HepG2 (cell line): ENCODE data around the gene CLIC3. TPM values are rescaled to one million over a fixed set of nuclear protein-coding genes. Genes with fewer than 3 reads are reported as not detected.

Experiments used
- ATAC-seq: fragments of 200-7000 bp; cut with Tn5 transposase; 3 replicates; pipeline ENCODE4 v1.9.1; 2020; ENCODE audit warnings: mild to moderate bottlenecking, moderate library complexity
- BruUV-seq: library from RNA; stranded (reverse); fragments of 400-500 nt; replicated peaks from 2 replicates; lab custom pipeline; 2021; lab: Mats Ljungman, UMichigan
- CTCF ChIA-PET: fragments of 300-600 bp; formaldehyde crosslinking; extraction: SDS; loops from one replicate; lab custom pipeline; 2021; ENCODE audit warnings: low total read pairs, inconsistent platforms, low intra/inter-chr PET ratio; lab: Yijun Ruan, JAX
- POLR2A ChIA-PET: fragments of 350-600 bp; sonication (Branson Sonifier 250); formaldehyde crosslinking; loops from one replicate; lab custom pipeline; 2020; ENCODE audit warnings: antibody characterized with exemption, inconsistent platforms; lab: Yijun Ruan, JAX
- DNase-seq: peaks from one replicate; pipeline ENCODE4 v3.0.0-alpha.2; 2015; ENCODE audit warnings: low spot score
- FAIRE-seq: peaks from 3 replicates; lab custom pipeline; 2011; peaks lifted over from hg19 to GRCh38; lab: Jason Lieb, UNC
- H2AFZ ChIP-seq: one replicate; pipeline ENCODE4 v1.6.1; 2011; ENCODE audit warnings: low read length, inconsistent platforms
- H3K27ac ChIP-seq: fragments of 300-600 bp; 3 replicates; pipeline ENCODE4 v1.8.0; 2011; ENCODE audit warnings: mixed run types, mild to moderate bottlenecking, mixed read lengths, low read length, inconsistent platforms; ENCODE audit not compliant: insufficient read depth; ENCODE audit errors: extremely low read length
- H3K27me3 ChIP-seq, 2 experiments: fragments of 200-600 bp in 1 of 2; 2 replicates in 1 of 2; 3 replicates in 1 of 2; pipeline versions ENCODE4 v1.6.0 to v1.8.0; 2011; ENCODE audit warnings: low read length in 2 of 2, mild to moderate bottlenecking in 2 of 2, moderate library complexity in 2 of 2, inconsistent platforms in 1 of 2; ENCODE audit not compliant: insufficient read depth in 2 of 2, control insufficient read depth in 1 of 2
- H3K36me3 ChIP-seq, 2 experiments: fragments of 200-600 bp in 1 of 2; replicated peaks in 1 of 2; 2 replicates in 1 of 2; 3 replicates in 1 of 2; pipeline versions ENCODE4 v1.5.1 to v1.8.0; 2011; ENCODE audit warnings: low read length in 2 of 2, inconsistent platforms in 1 of 2; ENCODE audit not compliant: insufficient read depth in 2 of 2, control insufficient read depth in 1 of 2
- H3K4me1 ChIP-seq: 2 replicates; pipeline ENCODE4 v1.5.1; 2012; ENCODE audit warnings: low read length, inconsistent platforms; ENCODE audit not compliant: insufficient read depth
- H3K4me2 ChIP-seq: 2 replicates; pipeline ENCODE4 v1.6.0; 2011; ENCODE audit warnings: low read depth, low read length, inconsistent platforms
- H3K4me3 ChIP-seq, 3 experiments: fragments of 200-600 bp in 1 of 3; sonication (generic), shearing (Covaris generic) in 1 of 3; replicated peaks in 1 of 3; 2 replicates each; pipeline ENCODE4 v1.5.1; 2011 to 2016; ENCODE audit warnings: low read length in 3 of 3, inconsistent platforms in 2 of 3, low read depth in 2 of 3, mild to moderate bottlenecking in 2 of 3, control low read depth in 1 of 3, mixed read lengths in 1 of 3; ENCODE audit not compliant: insufficient read depth in 1 of 3
- H3K79me2 ChIP-seq: one replicate; pipeline ENCODE4 v1.6.1; 2011; ENCODE audit warnings: low read length, inconsistent platforms; ENCODE audit not compliant: insufficient read depth
- H3K9ac ChIP-seq: 2 replicates; pipeline ENCODE4 v1.6.0; 2011; ENCODE audit warnings: mild to moderate bottlenecking, low read depth, low read length, inconsistent platforms; ENCODE audit not compliant: insufficient read depth
- H3K9me3 ChIP-seq: 2 replicates; pipeline ENCODE4 v1.5.1; 2012; ENCODE audit warnings: mild to moderate bottlenecking, low read length
- H4K20me1 ChIP-seq: 2 replicates; pipeline ENCODE4 v1.6.0; 2011; ENCODE audit warnings: inconsistent platforms, mild to moderate bottlenecking, low read length, moderate library complexity; ENCODE audit not compliant: insufficient read depth
- FOSL2 ChIP-seq: sonication (generic); formaldehyde crosslinking; IDR thresholded peaks from 2 replicates; pipeline ENCODE4 v1.4.0; 2020; ENCODE audit warnings: missing genetic modification reagents
- FOXA1 ChIP-seq, 2 experiments: fragments of 450-650 bp in 1 of 2; sonication (generic) in 1 of 2; formaldehyde crosslinking in 1 of 2; IDR thresholded peaks; 2 replicates each; pipeline versions ENCODE4 v1.4.0 to v1.6.1; 2016 to 2020; ENCODE audit warnings: missing genetic modification reagents in 1 of 2
- LCORL ChIP-seq, 2 experiments: fragments of 450-650 bp in 1 of 2; sonication (generic) in 1 of 2; formaldehyde crosslinking in 1 of 2; IDR thresholded peaks; 2 replicates each; pipeline versions ENCODE4 v1.5.0 to v1.6.1; 2017 to 2020; ENCODE audit warnings: antibody characterized with exemption in 1 of 2, missing genetic modification reagents in 1 of 2
- NBN ChIP-seq: fragments of 450-650 bp; conservative IDR thresholded peaks from 2 replicates; pipeline ENCODE4 v1.6.1; 2017
- NFRKB ChIP-seq: fragments of 450-650 bp; IDR thresholded peaks from 2 replicates; pipeline ENCODE4 v1.6.1; 2017
- PLRG1 ChIP-seq: fragments of 450-650 bp; conservative IDR thresholded peaks from 2 replicates; pipeline ENCODE4 v1.6.1; 2016
- RAD51 ChIP-seq: fragments of 450-650 bp; IDR thresholded peaks from 2 replicates; pipeline ENCODE4 v1.6.1; 2016; ENCODE audit warnings: borderline replicate concordance
- YEATS4 ChIP-seq: sonication (generic); formaldehyde crosslinking; IDR thresholded peaks from 2 replicates; pipeline ENCODE4 v1.4.0; 2020; ENCODE audit warnings: missing genetic modification reagents, borderline replicate concordance
- ZNF331 ChIP-seq: sonication (generic); formaldehyde crosslinking; IDR thresholded peaks from 2 replicates; pipeline ENCODE4 v1.4.0; 2020; ENCODE audit warnings: missing genetic modification reagents
- ZNF510 ChIP-seq: sonication (generic); formaldehyde crosslinking; IDR thresholded peaks from 2 replicates; pipeline ENCODE4 v1.4.0; 2020; ENCODE audit warnings: low read depth, mild to moderate bottlenecking, missing genetic modification reagents
- WGBS: methylation state at CpG from one replicate; pipeline ENCODE4 v1.1.6; 2017; ENCODE audit warnings: low lambda C conversion rate; 5-methylcytosine and 5-hydroxymethylcytosine counted together
- in situ Hi-C: cut with HindIII; loops from 2 replicates; pipeline ENCODE4 v1.10.0; 2017; ENCODE audit warnings: low pct_unique_long_range_greater_than_20kb; ENCODE audit not compliant: extremely low pct_ligation_motif_present
- intact Hi-C: fragments of 100-400 bp; cut with micrococcal nuclease; formaldehyde crosslinking; loops from one replicate; pipeline ENCODE4 v1.10.0; 2022; ENCODE audit not compliant: unreplicated experiment
- polyA plus RNA-seq, 8 experiments: library from polyadenylated mRNA; depleted of rRNA in 3 of 8; stranded (reverse) in 7 of 8; unstranded in 1 of 8; fragments of >200 nt; fragmentation: Illumina TruSeq in 4 of 8; extraction: Trizol in 4 of 8; gene quantifications; 2 replicates each; pipeline versions ENCODE4 v1.2.1 to v1.2.3, GENCODE V29; 2011 to 2016; ENCODE audit warnings: low read depth in 4 of 8, missing spikeins in 1 of 8, mixed read lengths in 1 of 8; ENCODE audit not compliant: insufficient read depth in 1 of 8
- total RNA-seq, 5 experiments: library from RNA; depleted of rRNA; stranded (reverse); fragments of >200 nt; fragmentation: Illumina TruSeq; extraction: Trizol; gene quantifications; 2 replicates each; pipeline ENCODE4 v1.2.3, GENCODE V29; 2016; ENCODE audit warnings: low read depth in 1 of 5
- TF ChIP-seq, protein P1 (sequence below): sonication (generic); formaldehyde crosslinking; IDR thresholded peaks from 2 replicates; pipeline ENCODE4 v1.8.0; 2023; ENCODE audit warnings: mild to moderate bottlenecking, missing genetic modification reagents
- TF ChIP-seq, protein P2 (sequence below): fragments of 450-650 bp; IDR thresholded peaks from 2 replicates; pipeline ENCODE4 v1.6.1; 2016
- TF ChIP-seq, protein P3 (sequence below): sonication (generic); formaldehyde crosslinking; IDR thresholded peaks from 2 replicates; pipeline ENCODE4 v1.5.1; 2020; ENCODE audit warnings: missing genetic modification reagents, mild to moderate bottlenecking, borderline replicate concordance
- TF ChIP-seq, protein P4 (sequence below): sonication (generic); formaldehyde crosslinking; IDR thresholded peaks from 2 replicates; pipeline ENCODE4 v1.4.0; 2020; ENCODE audit warnings: mild to moderate bottlenecking, missing genetic modification reagents, borderline replicate concordance

Gene CLIC3
- total and polyA plus RNA-seq, 2 of the 13 experiments (the other 11 are each of a cell fraction or from before 2014, with no cell fraction given), result 0.51 to 1.5 TPM

DNA sequence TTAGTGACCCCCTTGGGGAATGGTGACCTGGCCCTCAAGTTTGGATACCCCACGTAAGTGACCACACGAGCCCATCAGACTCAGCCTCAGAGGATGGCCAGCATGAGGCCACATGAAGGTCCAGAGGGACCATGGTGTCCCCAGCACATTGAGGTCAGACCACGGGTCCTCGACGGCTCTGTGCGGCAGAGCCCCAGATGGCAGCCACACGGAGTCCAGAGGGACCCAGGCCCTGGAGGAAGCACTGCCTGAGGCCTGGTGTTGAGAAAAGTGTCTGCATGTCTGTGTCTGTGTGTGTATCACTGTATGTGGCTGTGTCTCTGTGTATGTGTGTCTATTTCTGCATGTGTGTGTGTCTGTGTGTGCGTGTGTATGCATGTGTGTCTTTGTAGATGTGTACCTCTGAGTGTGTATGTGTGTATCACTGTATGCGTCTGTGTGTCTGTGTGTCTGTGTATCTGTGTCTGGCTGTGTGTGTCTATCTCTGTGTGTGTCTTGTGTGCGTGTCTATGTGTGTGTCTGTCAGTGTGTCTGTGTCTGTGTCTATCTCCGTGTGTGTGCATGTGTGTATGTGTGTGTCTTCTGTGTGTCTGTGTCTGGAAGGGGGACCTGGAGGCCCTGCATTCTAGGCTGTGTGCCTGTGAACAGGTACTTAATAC lies 12.6 kb downstream of the CLIC3 start:
- H3K36me3 ChIP-seq, result no peaks in the 10 kb centered on the region
- H3K4me1 ChIP-seq, result peaks cover 43% of the 10 kb centered on the region
- in situ Hi-C loops (no loop called here), intact Hi-C loops (no loop called here)
- ATAC-seq (no peak), DNase-seq (no peak), FAIRE-seq (no peak)
- 49% methylated on average over 4 of the region's 11 CpGs for WGBS
- no peaks in the 10 kb centered on the region for H3K79me2 ChIP-seq
- no peak overlapping the region for H3K27ac ChIP-seq
- TF ChIP-seq ZNF331 (CRISPR knock-in tag) (no peak), NBN (peak; percentile 88; the same call in 1 of the 2 replicates), FOSL2 (CRISPR knock-in tag) (no peak), FOXA1 (IDR thresholded peaks at IDR 0.05) (0 out of 2 replicates have a peak, but pooled peaks have one; percentile 21), FOXA1 (CRISPR knock-in tag; IDR thresholded peaks at IDR 0.05) (no peak), YEATS4 (CRISPR knock-in tag) (no peak), NFRKB (0 out of 2 replicates have a peak, but pooled peaks have one; percentile 37), ZNF510 (CRISPR knock-in tag) (no peak), RAD51 (peak; percentile 22; the same call in 1 of the 2 replicates), LCORL (IDR thresholded peaks at IDR 0.05) (0 out of 2 replicates have a peak, but pooled peaks have one; percentile 26), LCORL (CRISPR knock-in tag; IDR thresholded peaks at IDR 0.05) (no peak), PLRG1 (0 out of 2 replicates have a peak, but pooled peaks have one; percentile 75)
- TF ChIP-seq, protein P1, sequence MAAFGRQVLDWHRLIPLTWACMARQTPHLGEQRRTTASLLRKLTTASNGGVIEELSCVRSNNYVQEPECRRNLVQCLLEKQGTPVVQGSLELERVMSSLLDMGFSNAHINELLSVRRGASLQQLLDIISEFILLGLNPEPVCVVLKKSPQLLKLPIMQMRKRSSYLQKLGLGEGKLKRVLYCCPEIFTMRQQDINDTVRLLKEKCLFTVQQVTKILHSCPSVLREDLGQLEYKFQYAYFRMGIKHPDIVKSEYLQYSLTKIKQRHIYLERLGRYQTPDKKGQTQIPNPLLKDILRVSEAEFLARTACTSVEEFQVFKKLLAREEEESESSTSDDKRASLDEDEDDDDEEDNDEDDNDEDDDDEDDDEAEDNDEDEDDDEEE (CRISPR knock-in tag), result no peak
- TF ChIP-seq, protein P2, sequence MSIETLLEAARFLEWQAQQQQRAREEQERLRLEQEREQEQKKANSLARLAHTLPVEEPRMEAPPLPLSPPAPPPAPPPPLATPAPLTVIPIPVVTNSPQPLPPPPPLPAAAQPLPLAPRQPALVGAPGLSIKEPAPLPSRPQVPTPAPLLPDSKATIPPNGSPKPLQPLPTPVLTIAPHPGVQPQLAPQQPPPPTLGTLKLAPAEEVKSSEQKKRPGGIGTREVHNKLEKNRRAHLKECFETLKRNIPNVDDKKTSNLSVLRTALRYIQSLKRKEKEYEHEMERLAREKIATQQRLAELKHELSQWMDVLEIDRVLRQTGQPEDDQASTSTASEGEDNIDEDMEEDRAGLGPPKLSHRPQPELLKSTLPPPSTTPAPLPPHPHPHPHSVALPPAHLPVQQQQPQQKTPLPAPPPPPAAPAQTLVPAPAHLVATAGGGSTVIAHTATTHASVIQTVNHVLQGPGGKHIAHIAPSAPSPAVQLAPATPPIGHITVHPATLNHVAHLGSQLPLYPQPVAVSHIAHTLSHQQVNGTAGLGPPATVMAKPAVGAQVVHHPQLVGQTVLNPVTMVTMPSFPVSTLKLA, result 0 out of 2 replicates have a peak, but pooled peaks have one; percentile 33
- TF ChIP-seq, protein P3, sequence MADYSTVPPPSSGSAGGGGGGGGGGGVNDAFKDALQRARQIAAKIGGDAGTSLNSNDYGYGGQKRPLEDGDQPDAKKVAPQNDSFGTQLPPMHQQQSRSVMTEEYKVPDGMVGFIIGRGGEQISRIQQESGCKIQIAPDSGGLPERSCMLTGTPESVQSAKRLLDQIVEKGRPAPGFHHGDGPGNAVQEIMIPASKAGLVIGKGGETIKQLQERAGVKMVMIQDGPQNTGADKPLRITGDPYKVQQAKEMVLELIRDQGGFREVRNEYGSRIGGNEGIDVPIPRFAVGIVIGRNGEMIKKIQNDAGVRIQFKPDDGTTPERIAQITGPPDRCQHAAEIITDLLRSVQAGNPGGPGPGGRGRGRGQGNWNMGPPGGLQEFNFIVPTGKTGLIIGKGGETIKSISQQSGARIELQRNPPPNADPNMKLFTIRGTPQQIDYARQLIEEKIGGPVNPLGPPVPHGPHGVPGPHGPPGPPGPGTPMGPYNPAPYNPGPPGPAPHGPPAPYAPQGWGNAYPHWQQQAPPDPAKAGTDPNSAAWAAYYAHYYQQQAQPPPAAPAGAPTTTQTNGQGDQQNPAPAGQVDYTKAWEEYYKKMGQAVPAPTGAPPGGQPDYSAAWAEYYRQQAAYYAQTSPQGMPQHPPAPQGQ (CRISPR knock-in tag), result no peak
- TF ChIP-seq, protein P4, sequence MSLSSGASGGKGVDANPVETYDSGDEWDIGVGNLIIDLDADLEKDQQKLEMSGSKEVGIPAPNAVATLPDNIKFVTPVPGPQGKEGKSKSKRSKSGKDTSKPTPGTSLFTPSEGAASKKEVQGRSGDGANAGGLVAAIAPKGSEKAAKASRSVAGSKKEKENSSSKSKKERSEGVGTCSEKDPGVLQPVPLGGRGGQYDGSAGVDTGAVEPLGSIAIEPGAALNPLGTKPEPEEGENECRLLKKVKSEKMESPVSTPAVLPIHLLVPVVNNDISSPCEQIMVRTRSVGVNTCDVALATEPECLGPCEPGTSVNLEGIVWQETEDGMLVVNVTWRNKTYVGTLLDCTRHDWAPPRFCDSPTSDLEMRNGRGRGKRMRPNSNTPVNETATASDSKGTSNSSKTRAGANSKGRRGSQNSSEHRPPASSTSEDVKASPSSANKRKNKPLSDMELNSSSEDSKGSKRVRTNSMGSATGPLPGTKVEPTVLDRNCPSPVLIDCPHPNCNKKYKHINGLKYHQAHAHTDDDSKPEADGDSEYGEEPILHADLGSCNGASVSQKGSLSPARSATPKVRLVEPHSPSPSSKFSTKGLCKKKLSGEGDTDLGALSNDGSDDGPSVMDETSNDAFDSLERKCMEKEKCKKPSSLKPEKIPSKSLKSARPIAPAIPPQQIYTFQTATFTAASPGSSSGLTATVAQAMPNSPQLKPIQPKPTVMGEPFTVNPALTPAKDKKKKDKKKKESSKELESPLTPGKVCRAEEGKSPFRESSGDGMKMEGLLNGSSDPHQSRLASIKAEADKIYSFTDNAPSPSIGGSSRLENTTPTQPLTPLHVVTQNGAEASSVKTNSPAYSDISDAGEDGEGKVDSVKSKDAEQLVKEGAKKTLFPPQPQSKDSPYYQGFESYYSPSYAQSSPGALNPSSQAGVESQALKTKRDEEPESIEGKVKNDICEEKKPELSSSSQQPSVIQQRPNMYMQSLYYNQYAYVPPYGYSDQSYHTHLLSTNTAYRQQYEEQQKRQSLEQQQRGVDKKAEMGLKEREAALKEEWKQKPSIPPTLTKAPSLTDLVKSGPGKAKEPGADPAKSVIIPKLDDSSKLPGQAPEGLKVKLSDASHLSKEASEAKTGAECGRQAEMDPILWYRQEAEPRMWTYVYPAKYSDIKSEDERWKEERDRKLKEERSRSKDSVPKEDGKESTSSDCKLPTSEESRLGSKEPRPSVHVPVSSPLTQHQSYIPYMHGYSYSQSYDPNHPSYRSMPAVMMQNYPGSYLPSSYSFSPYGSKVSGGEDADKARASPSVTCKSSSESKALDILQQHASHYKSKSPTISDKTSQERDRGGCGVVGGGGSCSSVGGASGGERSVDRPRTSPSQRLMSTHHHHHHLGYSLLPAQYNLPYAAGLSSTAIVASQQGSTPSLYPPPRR (CRISPR knock-in tag), result no peak
- no peak overlapping the region for H3K4me3 ChIP-seq
- H3K9ac ChIP-seq, result no peak overlapping the region
- no TSS peak for BruUV-seq
- no peaks in the 10 kb centered on the region for H4K20me1 ChIP-seq
- H3K9me3 ChIP-seq, result no peaks in the 10 kb centered on the region
- H3K4me2 ChIP-seq, result no peak overlapping the region
- CTCF ChIA-PET, result no interaction called here
- POLR2A ChIA-PET, result no interaction called here
- peaks cover 3 to 50% of the 10 kb centered on the region in 2 experiments; a peak in 3 of 5 replicates for H3K27me3 ChIP-seq
- no peak overlapping the region for H2AFZ ChIP-seq
